OCI-LY7 (cell line): Measurements from ENCODE around the gene TRABD2B.

ENCODE experiments used
- CTCF ChIP-seq: fragments of 200-600 bp; sonication (generic); conservative IDR thresholded peaks from 2 replicates; pipeline ENCODE4 v1.5.1; 2014; ENCODE audit warnings: mild to moderate bottlenecking, antibody characterized with exemption, low read length, moderate library complexity, mixed read lengths
- EZH2phosphoT487 ChIP-seq: fragments of 200-600 bp; sonication (generic); IDR thresholded peaks from 2 replicates; pipeline ENCODE4 v1.6.1; 2018; ENCODE audit warnings: low read depth, borderline replicate concordance, mild to moderate bottlenecking, mixed run types, antibody characterized with exemption, low read length, moderate library complexity, mixed read lengths

GRCh38 chr1:47830641-47831333 lies 166.4 kb downstream of the TRABD2B start:
- no peak for TF ChIP-seq CTCF
- no peak for TF ChIP-seq EZH2phosphoT487
